ENCODE results near the gene SMTNL2.
"Not testable (repeated sequence)": the region's sequence is repeated elsewhere in the genome, so short reads cannot be mapped to it uniquely, and the experiment has no call there.

SMTNL2 gene

DNA sequence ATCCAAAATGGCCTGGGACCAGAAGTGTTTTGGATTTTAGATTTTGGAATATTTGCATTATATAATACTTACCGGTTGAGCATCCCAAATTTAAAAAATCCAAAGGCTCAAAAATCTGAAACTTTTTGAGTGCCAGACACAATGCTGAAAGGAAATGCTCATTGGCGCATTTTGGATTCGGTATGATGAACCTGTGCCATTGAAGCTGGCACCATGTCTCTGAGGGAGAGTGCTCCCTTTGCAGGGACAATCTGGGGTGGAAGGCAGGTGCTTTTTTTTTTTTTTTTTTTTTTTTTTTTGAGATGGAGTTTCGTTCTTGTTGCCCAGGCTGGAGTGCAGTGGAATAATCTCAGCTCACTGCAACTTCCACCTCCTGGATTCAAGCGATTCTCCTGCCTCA, 17.7 kb downstream of the SMTNL2 start:
- DNase-seq (ENCODE audit: low spot score): no peak

GRCh38 chr17:4604111-4604644, 19.8 kb downstream of the SMTNL2 start:
- DNase-seq (ENCODE audit: low spot score): no peak

DNA sequence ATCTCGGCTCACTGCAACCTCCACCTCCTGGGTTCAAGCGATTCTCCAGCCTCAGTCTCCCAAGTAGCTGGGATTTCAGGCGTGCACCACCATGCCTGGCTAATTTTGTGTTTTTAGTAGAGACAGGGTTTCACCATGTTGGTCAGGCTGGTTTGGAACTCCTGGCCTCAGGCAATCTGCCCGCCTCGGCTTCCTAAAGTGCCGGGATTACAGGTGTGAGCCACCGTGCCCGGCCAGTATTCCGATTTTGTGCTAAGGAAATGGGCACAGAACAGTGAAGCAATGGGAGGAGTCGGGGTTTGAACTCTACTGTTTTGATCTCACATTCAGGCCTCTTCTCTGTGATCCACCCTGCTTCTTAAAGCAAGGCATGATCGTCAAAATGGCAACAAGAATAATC, 20.4 kb downstream of the SMTNL2 start:
- DNase-seq (ENCODE audit: low spot score): not testable (repeated sequence)

- no peak for DNase-seq (ENCODE audit: low spot score)
Measured at GRCh38 chr17:4605826-4606225, 21.5 kb downstream of the SMTNL2 start.

DNA sequence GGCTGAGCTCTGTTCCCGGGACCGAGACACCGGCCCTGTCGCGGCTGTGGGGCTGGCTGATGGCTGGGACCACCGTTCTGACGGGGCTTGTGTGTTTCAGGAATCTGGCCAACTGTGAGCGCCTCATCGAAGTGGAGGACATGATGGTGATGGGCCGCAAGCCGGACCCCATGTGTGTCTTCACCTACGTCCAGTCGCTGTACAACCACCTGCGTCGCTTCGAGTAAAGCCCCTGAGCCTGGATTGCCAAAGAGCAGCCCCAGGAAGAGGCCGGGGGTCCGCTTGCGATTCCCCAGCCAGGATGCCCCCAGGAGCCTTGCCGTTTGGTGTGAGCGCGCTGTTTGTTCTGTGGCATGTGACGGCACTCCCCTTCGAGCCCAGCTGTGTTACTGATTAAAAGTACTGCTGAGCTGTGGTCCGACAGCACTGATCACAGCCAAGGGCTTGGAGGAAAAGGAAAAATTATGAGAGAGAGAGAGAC, 23.0 kb downstream of the SMTNL2 start:
- DNase-seq (ENCODE audit: low spot score): no peak

DNA sequence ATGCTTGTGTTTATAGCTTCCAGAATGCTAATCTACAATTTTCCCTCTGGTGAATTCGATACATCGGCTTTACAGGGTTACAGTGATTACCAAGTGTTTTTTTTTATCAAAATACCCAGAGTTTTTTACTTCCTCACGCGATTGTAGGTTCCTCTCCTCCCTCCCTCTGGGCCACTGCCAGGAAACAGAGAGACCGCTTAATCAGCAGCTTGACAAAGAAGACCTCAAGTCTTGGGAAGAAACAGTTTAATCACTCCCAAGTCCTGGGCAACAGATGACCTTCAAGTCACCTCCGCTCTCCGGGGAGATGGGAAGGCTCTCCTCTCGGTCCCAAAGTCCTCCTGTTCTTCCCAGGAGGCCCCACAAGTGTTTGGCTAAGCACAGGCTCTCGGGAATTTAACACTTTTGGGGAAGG, 23.5 kb downstream of the SMTNL2 start:
- no peak for DNase-seq (ENCODE audit: low spot score)

DNA sequence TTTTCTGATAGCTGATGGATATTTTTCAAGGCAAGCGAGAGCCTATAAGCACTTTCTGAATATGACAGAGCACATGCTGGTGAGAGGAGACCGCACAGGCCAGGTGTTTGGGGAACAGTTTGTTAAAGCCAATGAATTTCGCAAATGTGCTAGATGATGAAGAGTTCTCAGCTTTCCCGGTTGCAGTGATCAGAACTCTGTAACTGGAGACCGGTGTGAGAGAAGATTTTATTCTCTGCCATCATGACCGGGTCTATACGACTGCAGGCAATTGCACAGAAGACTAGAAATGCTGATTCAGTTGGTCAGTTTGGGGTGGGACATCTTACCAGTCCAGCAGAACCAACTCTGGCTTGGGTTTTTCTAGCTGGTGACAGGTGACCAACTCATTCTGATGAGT, 25.4 kb downstream of the SMTNL2 start:
- no peak for DNase-seq (ENCODE audit: low spot score)

- DNase-seq (ENCODE audit: low spot score): no peak
Measured at GRCh38 chr17:4610162-4610561, 25.8 kb downstream of the SMTNL2 start.

DNA sequence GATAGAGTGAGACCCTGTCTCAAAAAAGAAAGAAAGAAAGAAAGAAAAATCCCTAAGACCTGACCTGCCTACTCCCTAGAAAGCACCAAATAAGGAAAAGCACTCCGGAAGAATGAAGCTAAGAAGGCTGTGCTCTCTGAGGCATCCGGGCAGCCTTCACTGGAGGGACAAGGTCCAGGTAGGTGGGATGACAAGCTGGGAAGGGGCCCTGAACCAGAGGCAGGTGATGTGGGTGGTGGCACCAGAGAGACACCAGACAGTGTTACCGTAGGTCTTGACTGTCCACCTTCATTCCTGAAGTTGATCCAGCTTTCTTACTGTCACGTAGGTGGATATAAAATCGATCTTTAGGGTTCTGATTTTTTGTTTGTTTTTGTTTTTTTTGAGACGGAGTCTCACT, 26.3 kb downstream of the SMTNL2 start:
- DNase-seq (ENCODE audit: low spot score): no peak

DNA sequence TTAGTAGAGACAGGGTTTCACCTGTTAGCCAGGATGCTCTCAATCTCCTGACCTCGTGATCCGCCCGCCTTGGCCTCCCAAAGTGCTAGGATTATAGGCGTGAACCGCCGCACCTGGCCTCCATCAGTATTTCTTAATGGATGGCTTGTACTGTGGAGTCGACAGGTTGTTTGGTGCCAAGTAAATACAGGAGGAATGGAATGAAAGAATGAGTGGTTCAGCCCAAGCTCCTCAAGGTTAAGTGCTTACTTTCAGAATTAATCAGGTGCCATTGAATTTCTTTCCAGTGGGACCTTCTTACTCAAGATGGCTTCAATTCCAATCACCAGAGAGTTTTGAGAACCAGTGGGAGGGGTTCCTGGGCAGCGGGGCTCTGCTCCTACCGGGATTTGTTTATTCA, 32.1 kb downstream of the SMTNL2 start:
- DNase-seq (ENCODE audit: low spot score): no peak

DNA sequence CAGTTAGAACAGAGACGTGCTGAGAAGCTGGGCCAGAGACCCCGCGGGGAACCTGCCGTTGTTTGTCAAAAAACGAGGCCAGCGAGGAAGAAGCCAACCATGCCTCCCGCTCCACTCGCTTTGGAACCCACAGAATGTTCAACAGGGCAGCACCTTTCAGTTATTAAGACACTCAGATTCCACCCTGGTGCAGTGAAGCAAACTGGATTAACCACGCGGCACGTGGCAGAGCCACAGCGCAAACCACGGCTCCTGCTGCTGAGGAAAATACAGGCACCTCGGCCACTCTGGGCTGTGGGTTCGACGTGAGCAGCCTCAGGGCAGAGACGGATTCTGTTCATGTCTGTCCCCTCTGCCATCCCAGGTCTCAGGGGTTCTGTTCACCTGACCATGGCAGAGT, 32.8 kb downstream of the SMTNL2 start:
- no peak for DNase-seq (ENCODE audit: low spot score)

DNA sequence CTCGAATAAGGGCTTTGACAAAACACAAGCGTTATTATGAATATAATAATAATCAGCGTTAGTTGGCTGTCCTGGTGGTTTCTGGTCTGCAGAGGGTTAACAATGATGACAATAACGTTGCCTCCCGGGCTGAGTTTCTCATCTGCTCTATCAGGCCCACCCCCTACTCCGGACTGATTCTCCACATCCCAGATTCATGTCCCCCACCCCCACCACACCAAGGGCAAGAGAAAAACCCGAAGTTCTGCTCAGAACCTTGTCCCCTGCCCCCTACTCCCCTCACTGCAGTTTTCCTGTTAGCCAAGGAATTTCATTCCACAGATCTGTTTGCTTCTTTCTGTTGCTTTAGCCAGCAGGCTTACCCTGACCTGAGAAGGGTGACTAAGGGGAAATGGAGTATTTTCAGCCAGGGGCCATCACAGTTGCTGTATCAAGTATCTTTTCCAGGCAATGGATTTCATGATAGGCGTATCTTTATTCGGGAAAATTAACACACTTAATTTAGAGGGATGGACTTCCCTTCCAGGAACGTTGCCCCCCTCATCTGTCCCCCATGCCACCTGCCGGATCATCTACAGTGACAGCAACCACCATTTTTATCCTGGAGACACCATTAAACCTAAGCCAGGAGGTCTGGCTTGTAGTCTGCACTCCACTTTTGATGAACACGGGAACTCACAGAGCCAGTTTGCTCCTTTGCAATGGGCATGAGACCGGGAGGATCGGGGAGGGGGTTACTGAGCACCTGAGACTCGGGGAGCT, 33.4 kb downstream of the SMTNL2 start:
- no peak for DNase-seq (ENCODE audit: low spot score)

DNA sequence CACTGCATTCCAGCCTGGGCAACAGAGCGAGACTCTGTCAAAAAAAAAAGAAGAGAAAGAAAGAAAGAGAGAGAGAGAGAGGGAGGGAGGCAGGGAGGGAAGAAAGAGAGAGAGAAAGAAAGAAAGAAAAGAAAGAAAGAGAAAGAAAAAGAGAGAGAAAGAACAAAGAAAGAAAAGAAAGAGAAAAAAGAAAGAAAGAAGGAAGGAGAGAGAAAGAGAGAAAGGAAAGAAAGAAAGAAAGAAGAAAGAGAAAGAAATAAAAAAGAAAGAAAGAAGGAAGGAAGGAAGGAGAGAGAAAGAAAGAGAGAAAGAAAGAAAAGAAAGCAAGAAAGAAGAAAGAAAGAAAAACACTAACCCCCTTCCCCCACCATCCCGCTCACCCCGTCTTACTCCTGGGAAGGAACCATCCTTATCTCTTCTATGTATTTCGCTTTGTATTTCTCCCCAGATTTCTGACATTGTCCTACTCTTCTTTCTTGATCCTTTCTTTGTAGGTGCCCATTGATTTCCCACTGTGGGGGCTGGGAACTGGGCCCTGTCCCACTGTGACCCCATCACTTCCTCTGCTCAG, 36.3 kb downstream of the SMTNL2 start:
- DNase-seq (ENCODE audit: low spot score): no peak

DNA sequence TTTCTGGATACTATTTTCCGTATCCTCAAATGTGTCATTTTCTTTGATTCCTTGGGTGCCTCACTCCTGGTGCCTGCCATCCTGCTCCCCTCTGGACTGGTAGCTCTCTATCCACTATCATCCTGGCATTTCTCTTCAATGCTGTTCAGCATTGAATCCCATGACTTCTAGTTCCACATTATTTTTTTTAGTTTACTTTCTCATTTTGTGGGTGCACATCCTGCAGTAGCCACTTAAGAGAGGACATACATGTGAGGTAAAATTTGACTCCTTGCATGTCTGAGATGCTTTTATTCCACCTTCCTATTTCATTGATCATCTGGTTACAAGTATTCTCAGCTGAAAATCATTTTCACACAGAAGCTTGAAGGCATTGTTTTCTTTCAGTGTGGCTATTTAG, 38.0 kb downstream of the SMTNL2 start:
- no peak for DNase-seq (ENCODE audit: low spot score)

DNA sequence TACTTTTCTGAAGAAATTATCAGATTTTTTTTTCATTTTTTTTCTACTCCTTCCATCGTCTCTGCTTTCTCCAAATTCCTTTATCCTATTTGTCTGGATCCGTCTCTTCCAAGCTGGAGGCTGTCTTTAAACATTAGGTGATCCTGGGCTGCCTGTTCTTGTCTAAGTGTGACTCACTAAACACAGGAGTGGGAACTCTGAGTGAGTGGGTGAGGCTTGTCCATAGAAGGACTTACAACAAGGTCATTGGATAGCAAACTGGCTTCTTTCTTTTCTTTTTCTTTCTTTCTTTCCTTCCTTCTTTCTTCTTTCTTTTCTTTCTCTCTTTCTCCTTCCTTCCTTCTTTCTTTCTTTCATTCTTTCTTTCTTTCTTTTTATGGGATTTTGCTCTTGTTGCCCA, 38.9 kb downstream of the SMTNL2 start:
- no peak for DNase-seq (ENCODE audit: low spot score)

GRCh38 chr17:4624451-4624911, 40.2 kb downstream of the SMTNL2 start:
- DNase-seq (ENCODE audit: low spot score): not testable (repeated sequence)

DNA sequence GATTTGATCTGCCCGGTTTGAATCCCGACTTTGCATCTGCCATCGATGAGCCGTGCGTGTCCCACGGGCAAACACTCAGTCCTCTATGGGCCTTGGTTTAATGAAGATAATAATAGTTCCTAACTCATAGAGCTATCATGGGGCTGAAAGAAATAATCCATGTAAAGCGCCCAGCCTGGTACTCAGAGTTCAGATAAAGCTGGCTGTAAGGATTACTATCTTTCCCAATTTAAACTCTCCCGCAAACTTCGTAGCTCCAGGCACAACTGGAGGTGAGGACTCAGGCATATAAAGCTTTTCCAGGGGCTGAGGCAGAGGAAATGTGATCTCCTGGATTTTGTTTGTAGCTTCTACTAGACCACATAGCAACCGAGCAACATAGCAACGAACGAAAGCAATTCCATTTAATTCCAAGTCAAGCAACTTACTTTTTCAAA, 40.9 kb downstream of the SMTNL2 start:
- DNase-seq (ENCODE audit: low spot score): no peak

GRCh38 chr17:4626734-4627256, 42.5 kb downstream of the SMTNL2 start:
- DNase-seq (ENCODE audit: low spot score): no peak

DNA sequence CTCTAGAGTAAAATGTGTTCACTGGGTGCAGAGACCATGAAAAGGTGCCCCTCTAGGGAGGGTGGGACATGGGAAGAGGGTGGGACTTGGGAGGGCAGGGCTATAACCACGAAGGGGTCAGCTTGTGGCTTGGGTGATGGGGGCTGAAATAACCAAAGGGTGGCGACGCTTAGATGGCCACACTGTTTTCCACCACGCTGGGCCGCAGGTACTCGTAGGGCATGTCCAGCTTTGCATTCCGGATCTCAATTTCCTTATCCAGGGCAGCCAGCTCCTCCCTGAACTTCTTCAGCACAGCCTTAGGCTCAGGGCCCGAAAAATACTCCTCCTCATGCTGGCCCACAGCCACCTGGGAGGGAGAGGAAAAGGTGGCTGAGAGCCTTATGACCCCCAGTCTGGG, 47.1 kb downstream of the SMTNL2 start:
- no peak for DNase-seq (ENCODE audit: low spot score)

GRCh38 chr17:4631836-4632580, 47.7 kb downstream of the SMTNL2 start:
- no peak for DNase-seq (ENCODE audit: low spot score)

GRCh38 chr17:4632581-4632920, 48.2 kb downstream of the SMTNL2 start:
- DNase-seq (ENCODE audit: low spot score): no peak

DNA sequence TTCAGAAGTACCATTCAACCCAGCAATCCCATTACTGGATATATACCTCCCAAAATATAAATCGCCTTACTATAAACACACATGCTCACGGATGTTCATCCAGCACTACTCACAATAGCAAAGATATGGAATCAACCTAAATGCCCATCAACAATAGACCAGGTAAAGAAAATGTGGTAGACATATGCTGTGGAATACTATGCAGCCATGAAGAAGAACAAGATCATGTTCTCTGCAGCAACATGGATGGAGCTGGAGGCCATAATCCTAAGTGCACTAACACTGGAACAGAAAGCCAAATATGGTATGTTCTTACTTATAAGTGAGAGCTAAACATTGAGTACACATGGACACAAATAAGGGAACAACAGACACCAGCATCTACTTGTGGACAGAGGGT, 49.3 kb downstream of the SMTNL2 start:
- DNase-seq (ENCODE audit: low spot score): no peak

DNA sequence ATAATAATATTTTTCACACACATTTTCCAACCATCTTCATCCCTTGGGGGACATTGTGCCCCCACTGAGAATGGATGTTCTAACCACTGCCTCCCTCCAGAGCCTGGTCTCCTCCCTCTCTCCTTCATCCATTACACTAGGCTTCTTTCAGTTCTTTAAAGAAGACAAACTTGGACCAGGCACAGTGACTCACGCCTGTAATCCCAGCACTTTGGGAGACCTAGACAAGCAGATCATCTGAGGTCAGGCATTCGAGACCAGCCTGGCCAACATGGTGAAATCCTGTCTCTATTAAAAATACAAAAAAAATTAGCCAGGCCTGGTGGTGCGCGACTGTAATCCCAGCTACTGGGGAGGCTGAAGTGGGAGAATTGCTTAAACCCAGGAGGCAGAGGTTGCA, 50.6 kb downstream of the SMTNL2 start:
- DNase-seq (ENCODE audit: low spot score): no peak
